Astrocyte (in vitro differentiated cells and primary cell): ENCODE measurements around the gene HYAL1.

Source experiments
- CTCF ChIP-seq: IDR thresholded peaks from 2 replicates; pipeline ENCODE4 v1.5.1; 2011; ENCODE audit warnings: low read depth, mild to moderate bottlenecking, inconsistent platforms, low read length, moderate library complexity; ENCODE audit not compliant: insufficient read depth
- EZH2 ChIP-seq: IDR thresholded peaks from 2 replicates; pipeline ENCODE4 v1.6.1; 2012; ENCODE audit warnings: mild to moderate bottlenecking, low read length, inconsistent platforms; ENCODE audit not compliant: insufficient read depth

DNA sequence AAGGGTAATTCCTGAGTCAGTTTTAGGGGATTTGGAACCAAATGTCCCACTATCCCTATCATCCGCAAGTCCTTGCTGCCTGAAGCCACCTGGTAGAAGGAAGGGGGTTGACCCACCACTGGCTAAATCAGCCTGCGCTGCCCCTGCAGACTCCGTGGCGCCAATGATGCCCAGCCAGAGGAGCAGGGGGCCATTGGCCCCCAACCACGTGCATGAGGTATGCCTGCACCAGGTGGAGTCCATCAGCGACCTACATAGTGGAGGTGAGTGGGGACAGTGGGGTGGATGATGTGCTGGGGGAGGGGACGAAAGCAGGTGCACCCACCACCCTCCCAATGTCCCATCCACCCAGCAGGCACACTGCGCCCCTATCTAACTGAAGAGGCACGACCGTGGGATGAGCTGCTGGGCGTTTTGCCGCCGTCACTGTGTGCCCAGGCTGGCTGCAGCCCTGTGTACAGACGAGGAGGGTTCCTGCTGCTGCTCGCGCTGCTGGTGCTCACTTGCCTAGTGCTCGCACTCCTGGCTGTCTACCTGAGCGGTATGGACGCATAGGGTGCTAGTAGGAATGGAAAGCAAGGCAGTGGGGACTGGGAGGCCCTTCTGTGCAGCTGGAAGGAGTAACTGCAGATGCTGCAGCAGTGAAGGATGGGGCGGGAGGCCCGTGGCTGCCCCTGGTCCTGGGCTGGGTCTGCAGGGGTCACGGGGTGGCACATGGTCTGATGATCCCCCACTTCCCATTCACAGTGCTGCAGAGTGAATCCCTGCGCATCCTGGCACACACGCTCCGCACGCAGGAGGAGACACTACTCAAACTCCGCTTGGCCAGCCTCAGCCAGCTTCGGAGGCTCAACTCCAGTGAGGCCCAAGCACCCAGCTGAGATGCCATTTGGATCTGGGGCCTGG, 16.8 kb downstream of the HYAL1 start:
- TF ChIP-seq CTCF = no peak
- TF ChIP-seq EZH2 = no peak
